EH (cell line): ENCODE results near the gene PHC3.
A peak's percentile ranks its signal among the peaks of the same experiment; 100 is the strongest.

ENCODE experiments used
- DNase-seq: peaks from one replicate; pipeline ENCODE4 v3.0.0-alpha.2; 2015; ENCODE audit warnings: low read depth

Gene PHC3

GRCh38 chr3:170189398-170190256 is 8.1 kb upstream of the PHC3 start:
- DNase-seq: no peak

GRCh38 chr3:170180079-170180907 is 1.2 kb downstream of the PHC3 start:
- peak; percentile 39 for DNase-seq

- no peak for DNase-seq
Observed at GRCh38 chr3:170179432-170179831, 2.1 kb downstream of the PHC3 start.

DNA sequence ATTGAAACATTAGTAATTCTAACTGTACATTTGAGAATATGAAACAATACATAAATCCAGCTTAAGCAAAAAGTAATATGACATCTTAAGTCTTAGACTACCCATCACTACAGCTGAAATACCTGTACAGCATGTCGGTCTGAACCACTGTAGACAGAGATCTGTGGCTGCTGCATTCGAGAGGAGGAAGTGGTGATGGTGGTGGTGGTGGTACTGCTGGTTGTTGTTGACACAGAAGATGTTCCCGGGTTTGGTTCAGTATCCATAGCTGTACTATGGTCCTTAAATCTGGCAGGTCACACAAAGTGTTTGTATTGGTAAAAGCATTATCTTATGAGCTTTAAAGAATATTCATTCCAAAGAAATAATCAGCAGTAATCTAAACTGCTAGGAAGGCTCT is 2.9 kb downstream of the PHC3 start:
- no peak for DNase-seq

- DNase-seq: no peak
Observed at GRCh38 chr3:170171563-170171962, 10.0 kb downstream of the PHC3 start.

GRCh38 chr3:170164717-170165116 is 16.8 kb downstream of the PHC3 start:
- DNase-seq: no peak

DNA sequence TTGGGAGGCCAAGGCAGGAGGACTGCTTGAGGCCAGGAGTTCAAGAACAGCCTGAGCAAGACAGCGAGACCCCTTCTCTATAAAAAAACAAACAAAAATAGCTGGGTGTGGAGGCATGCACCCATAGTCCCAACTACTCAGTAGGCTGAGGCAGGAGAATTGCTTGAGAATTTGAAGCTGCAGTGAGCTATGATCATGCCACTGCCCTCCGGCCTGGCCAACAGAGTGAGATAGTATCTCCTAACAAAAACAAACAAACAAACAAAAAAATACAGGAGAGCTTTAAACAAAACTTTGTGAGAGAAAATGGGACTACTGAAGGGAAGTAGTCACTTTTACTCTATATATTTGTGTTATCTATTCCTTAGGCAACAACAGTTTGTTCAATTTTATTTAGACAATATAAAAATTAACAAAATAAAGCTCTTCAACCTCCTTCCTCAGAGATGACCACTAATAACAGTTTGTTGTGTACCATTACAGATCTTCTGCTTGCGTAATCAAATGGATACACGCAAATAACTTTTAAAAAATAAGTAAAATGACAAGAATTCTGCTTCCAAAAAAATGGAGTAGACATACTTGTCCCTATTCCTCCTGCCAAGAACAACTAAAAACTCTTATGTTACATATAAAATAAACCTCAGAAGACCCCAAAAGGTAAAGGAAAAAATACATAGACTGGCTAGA is 17.4 kb downstream of the PHC3 start:
- no peak for DNase-seq

DNA sequence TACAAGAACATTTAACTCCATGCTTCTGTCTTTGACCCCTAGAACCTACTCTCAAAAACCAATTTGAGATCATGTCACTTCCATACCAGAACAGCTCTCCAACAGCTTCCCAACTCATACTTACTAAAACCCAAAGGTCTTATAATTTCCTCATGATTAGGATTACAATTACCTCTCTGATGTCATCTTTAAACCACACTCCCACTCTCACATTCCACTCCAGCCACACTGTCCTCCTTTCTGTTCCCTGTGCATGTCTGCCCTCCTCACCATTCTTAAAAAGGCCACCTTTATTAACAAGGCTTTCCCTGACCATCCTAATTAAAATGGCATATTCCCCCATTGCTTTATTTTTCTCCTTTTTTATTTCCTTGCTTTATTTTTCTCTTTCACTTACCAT is 18.9 kb downstream of the PHC3 start:
- DNase-seq: peak; percentile 23

GRCh38 chr3:170162052-170162451 is 19.5 kb downstream of the PHC3 start:
- DNase-seq: no peak

- no peak for DNase-seq
Observed at GRCh38 chr3:170159933-170160332, 21.6 kb downstream of the PHC3 start.

GRCh38 chr3:170159459-170159858 is 22.1 kb downstream of the PHC3 start:
- no peak for DNase-seq

- no peak for DNase-seq
Observed at GRCh38 chr3:170155604-170156003, 25.9 kb downstream of the PHC3 start.

GRCh38 chr3:170154569-170155143 is 26.9 kb downstream of the PHC3 start:
- DNase-seq: no peak

DNA sequence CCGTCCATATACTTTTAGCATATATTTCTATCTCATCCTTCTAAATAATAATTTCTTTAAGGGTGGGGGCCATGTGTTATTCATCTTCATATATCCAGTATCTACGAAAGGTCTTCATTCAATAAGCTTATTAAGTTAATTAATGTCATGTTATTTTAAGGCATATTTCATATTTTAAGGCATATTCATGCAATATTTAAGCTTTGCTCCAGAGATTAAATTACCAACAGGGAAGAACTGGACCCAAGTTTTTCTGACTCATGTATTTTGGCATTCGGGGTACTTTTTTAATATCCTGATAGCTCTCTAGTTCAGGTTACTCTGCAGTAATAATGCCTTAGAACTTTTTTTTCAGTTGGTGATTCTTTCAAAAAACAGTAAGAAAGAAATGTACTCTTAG is 27.4 kb downstream of the PHC3 start:
- peak; percentile 37 for DNase-seq

DNA sequence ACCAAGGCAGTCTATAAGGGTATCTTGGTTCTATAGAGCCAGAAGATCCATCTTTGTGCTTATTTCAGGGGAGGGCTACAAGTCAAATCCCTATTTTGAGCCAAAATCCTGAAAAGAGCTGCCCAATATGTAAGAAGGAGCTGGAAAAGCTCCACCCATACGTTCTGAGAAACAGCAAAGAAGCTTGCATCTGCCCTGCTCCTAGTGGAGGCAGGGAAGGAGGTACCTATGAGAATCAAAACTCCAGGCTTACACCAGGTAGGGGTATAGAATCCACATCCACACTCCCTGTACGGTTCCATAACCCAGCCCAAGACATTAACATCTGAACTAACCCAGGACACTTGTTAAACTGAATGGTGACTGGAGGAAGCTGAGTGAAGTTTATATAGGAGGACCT is 30.0 kb downstream of the PHC3 start:
- DNase-seq: no peak

DNA sequence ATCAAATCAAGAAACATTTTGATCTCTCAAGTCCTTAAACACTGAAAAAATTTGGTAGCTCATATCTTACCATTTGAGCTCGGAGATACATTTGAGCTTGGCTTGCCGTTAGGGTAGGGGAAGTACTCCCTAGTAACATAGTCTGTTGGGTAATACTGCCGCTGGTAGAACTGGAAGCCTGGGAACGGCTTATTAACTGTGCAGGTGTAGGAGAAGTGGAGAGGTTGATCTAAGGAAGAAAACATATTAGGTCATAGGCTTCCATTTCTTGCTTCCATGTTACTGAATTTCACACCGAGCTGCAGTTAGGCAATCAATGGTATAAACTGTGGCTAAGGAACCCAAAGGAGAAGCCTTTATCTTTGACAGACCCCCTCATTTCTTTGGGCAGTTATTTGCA is 32.5 kb downstream of the PHC3 start:
- no peak for DNase-seq

DNA sequence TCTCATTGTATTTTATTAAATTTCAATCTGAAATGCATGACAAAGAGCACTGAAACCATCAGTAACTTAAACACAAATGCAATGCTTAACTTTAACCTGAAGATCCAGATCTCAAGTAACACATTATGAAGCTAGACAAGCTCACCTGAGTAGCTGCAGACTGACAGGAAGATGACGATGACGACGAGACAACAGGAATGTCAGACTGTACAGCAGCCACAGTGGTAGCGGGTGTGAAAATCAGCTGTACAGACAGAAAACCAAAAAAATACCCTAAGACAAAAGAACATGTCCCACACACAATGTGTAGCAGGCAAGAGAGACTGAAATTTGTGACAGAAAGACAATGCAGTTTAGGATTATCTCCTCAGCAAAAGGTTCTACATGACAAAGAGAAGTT is 36.3 kb downstream of the PHC3 start:
- no peak for DNase-seq

- no peak for DNase-seq
Observed at GRCh38 chr3:170144437-170144843, 37.1 kb downstream of the PHC3 start.

DNA sequence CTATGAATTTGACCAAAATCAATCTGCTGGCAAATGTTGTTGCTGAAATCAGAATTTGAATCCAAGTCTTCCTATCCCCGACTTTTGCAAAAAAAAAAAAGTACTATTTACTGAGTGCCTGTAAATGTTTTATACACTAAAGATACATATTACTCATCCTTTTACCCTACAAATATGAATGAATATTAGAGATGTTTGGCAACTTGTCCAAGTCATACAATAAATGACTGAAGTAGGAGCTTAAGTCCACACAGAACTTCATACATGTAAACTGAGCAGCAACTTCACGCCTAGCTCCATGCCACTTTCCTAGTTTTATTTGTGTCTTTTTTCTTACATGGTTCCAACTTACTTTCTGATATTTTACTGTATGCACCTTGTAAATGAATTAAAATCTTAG is 39.2 kb downstream of the PHC3 start:
- DNase-seq: no peak

GRCh38 chr3:170137986-170138385 is 43.5 kb downstream of the PHC3 start:
- DNase-seq: peak; percentile 52

DNA sequence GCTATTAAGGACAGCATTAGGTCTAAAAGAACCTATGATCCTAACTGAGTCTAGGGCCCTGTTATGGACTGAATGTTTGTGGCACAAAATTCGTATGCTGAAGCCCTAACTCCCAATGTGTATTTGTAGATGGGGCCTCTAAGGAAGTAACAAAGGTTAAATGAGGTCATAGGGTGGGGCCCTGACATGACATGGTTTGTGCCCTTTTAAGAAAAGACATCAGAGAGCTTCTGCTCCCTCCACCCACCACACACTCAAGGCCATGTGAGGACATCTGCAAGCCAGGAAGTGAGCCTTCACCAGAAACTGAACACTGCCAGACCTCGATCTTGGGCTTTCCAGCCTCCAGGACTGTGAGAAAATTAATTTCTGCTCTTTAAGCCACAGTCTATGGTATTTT is 49.2 kb downstream of the PHC3 start:
- DNase-seq: no peak

- no peak for DNase-seq
Observed at GRCh38 chr3:170130532-170130931, 51.0 kb downstream of the PHC3 start.
